ENCODE data around the gene GPD2.

GRCh38 chr2:156541229-156541628 lies 105.0 kb downstream of the GPD2 start:
- TF ChIP-seq POLR2A (IDR thresholded peaks at IDR 0.05): no peak
- no peak for TF ChIP-seq CTCF (IDR thresholded peaks at IDR 0.05)
